GM18951 (cell line): ENCODE data around the gene SORBS1.
"Not testable (repeated sequence)": the region's sequence is repeated elsewhere in the genome, so short reads cannot be mapped to it uniquely, and the experiment has no call there.

Experiments
- POLR2A ChIP-seq: IDR thresholded peaks from 4 replicates; pipeline ENCODE4 v1.6.1; 2011; ENCODE audit warnings: mild to moderate bottlenecking; ENCODE audit not compliant: insufficient read length, insufficient read depth; ENCODE audit errors: extremely low read depth
- in situ Hi-C: fragments of 300-500 bp; cut with MboI; formaldehyde crosslinking; loops from one replicate; pipeline ENCODE4 v1.12.0; 2022; ENCODE audit warnings: low sequenced_read_pairs, mixed read lengths, inconsistent platforms; ENCODE audit not compliant: unreplicated experiment

Gene SORBS1

DNA sequence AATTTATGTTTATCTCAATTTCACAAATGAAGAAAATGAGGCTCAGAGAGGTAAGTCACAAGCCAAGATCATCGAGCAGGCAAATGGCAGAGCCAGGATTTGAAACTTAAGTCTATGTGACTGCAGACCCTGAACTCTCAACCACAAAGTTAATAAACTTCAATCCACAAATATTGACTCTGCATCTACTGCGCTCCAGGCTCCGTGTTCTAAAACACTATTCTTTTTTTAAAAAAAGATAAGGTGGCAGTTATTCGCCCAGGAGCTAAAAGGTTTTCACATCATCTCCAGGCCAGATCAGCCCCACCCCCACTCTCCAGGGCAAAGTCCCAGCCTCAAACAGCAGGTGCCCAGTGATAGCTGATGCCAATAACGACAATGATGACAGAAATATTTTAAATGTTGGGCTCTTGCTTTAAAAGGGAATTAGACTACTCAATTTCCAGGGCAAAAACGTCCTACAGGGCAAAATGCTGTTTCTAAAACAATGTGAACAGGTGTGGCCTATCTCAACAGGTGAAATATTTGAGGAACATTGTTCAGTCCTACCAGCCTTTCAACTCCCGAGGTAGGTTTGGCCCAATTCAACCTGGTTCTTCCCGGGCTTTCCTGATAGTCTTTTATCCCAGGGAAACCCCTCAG lies 85.2 kb downstream of the SORBS1 start:
- in situ Hi-C loops, result no loop called here
- TF ChIP-seq POLR2A, result no peak

GRCh38 chr10:95475003-95475383 lies 86.2 kb downstream of the SORBS1 start:
- in situ Hi-C loops, result no loop called here
- no peak for TF ChIP-seq POLR2A

- in situ Hi-C loops, result no loop called here
- TF ChIP-seq POLR2A, result no peak
These were observed 86.8 kb downstream of the SORBS1 start for GRCh38 chr10:95474228-95475002.

- no peak for TF ChIP-seq POLR2A
- in situ Hi-C loops, result no loop called here
These were observed 88.7 kb downstream of the SORBS1 start for GRCh38 chr10:95472304-95473088.

DNA sequence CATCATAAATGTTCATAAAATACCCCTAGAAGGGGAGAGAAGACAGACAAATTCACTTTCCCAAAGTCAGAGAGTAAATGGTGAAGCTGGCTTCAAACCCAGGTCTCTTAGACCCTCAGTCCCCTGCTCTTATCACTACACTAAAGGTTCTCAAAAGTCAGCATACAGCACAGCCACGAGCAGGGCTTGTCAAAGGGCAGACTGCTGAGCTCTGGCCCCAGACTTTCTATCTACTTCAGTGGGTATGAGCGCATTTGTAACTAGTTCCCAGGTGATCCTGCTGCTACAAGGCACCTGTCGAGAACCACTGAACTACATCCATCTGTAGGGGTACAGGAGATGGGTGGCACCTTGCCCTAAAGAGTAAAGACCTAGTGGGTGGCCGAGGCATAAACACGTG lies 91.5 kb downstream of the SORBS1 start:
- no peak for TF ChIP-seq POLR2A
- in situ Hi-C loops, result no loop called here

DNA sequence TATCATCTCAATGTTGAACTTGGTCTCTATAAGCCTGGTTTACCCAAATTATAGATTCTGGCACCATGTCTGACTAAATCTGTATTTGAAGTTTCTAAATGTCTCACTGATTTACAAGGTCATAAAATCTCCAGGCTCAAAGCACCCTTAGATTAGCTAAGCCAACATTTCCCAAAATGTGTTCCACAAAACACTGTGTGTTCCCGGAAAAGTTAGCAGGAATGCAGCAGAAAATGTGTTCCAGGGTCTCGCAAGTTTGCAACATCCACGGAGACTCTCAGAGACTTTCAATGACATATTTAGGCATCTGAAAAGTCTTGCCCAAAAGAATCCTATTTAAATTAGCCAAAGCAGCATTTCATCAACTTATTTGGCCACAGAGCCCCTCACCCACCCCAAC lies 91.9 kb downstream of the SORBS1 start:
- no peak for TF ChIP-seq POLR2A
- in situ Hi-C loops, result no loop called here

DNA sequence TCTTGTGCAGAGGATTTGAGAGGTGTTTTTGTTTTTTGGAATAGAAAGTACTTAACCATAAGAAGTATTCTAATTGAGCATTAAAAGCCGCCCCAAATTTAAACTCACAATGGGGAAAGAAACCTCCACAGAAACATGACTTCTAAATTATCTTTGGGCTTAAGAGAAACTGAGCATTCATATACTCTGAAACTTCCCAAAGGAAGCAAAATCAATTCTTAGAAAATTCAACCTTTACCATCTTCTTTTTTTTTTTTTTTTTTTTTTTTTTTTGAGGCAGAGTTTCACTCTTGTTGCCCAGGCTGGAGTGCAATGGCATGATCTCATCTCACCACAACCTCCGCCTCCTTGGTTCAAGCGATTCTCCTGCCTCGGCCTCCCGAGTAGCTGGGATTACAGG lies 93.5 kb downstream of the SORBS1 start:
- in situ Hi-C loops, result not testable (repeated sequence)

DNA sequence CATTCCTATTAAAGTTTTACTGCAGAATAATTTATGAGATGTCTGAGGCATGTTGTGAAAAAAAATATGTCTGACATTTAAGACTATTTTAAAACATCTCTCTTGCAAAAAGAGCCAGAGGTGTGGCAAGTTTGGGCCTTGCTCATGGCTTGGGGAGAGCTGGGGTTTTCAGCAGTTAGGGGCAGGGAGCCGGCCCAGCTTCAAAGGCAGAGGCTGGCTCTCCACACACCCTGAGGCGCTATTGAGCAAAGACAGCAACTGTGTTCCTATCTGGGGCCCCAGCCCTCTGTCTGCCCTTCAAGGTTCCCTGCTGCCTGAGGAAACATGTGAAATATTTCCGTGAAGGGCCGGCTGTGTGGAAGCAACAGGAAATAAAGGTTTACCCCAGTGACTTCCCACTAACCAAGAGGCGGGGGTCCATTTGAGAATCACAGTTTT lies 94.0 kb downstream of the SORBS1 start:
- no peak for TF ChIP-seq POLR2A
- in situ Hi-C loops, result no loop called here

DNA sequence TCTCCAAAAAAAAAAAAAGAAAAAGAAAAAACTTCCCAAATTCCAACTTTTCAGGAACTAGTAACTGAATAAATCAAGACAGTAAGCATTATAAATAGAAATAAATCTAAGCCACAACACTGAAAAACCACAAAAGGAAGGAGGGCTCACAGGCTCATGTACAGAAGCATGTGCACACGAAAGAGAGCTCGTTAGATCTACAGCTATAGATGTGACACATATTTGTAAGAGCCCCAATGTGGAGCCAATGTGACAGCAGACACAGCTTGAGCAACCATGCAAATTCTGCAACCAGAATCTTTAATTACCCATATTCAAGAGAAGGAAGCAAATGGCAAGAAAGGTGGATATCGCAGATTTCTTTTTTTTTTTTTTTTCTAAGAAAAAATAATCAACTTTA lies 94.7 kb downstream of the SORBS1 start:
- no peak for TF ChIP-seq POLR2A
- in situ Hi-C loops, result no loop called here

GRCh38 chr10:95464280-95464679 lies 96.9 kb downstream of the SORBS1 start:
- in situ Hi-C loops, result no loop called here
- no peak for TF ChIP-seq POLR2A

DNA sequence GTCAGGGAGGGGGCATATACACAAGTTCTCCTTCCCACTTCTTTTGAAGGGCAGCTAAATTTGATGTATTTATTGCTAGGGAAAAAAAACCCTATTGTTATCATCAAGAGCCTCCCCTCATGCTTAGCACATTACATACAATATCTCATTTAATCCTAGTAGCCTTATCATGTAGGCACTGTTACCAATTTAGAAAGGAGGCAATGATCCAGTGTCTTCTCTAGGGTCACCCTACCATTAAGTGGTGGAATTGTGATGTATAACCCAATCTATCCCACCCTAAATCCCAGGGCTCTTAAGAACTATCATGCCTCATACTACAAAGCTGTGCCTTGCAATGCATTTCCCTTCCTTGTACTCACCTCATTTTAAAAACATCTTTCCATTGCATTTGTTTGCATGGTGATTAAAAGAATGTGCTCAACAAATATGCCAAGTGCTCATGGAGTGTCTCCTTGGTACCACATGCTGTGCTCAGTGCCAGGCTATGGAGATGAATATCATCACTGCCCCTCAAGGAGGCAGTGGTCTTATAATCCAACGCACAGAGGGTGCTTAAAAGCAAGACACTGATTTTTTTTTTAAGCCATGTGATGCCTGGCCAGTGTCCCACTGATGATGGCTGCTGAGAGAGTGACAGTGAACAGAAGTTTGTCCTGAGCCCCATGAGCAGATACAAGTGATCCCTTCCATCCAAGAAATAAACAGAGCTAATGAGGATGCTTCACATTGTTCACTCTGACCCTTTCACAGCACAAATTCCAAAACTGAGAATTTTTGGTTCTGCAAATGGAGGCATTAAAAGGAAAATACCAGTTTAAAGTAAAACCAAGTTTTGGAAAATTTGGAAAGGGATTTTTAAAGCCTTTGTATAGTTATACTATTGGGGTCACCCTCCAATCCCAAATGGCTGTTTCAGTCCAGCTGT lies 98.2 kb downstream of the SORBS1 start:
- no peak for TF ChIP-seq POLR2A
- in situ Hi-C loops, result no loop called here

- in situ Hi-C loops, result no loop called here
These were observed 99.6 kb downstream of the SORBS1 start for GRCh38 chr10:95461611-95462010.

More at GRCh38 chr10:95461611-95462010, 99.6 kb downstream of the SORBS1 start:
- TF ChIP-seq POLR2A, result no peak
